Neural crest cell (in vitro differentiated cells): Measurements from ENCODE around the gene KRT77. TPM values are rescaled to one million over a fixed set of nuclear protein-coding genes. Genes with fewer than 3 reads are reported as not detected.

Experiments used
- DNase-seq: peaks from one replicate; pipeline ENCODE4 v3.0.0; 2021; ENCODE audit warnings: low read depth, mixed read lengths, low spot score
- H3K27ac Mint-ChIP-seq: one replicate; pipeline ENCODE4 v1.8.0; 2021; ENCODE audit warnings: mild to moderate bottlenecking, mixed read lengths; ENCODE audit not compliant: unreplicated experiment
- H3K27me3 Mint-ChIP-seq: 2 replicates; pipeline ENCODE4 v1.8.0; 2021; ENCODE audit warnings: low read depth, mild to moderate bottlenecking, mixed read lengths
- H3K36me3 Mint-ChIP-seq: 2 replicates; pipeline ENCODE4 v1.8.0; 2021; ENCODE audit warnings: low read depth, mild to moderate bottlenecking, mixed read lengths
- H3K4me1 Mint-ChIP-seq: 2 replicates; pipeline ENCODE4 v1.8.0; 2021; ENCODE audit warnings: mixed read lengths
- H3K4me3 Mint-ChIP-seq: one replicate; pipeline ENCODE4 v1.8.0; 2021; ENCODE audit warnings: mild to moderate bottlenecking, mixed read lengths
- H3K9me3 Mint-ChIP-seq: 2 replicates; pipeline ENCODE4 v1.8.0; 2021; ENCODE audit warnings: mixed read lengths
- CTCF ChIP-seq: fragments of 200-600 bp; sonication (generic); conservative IDR thresholded peaks from 2 replicates; pipeline ENCODE4 v1.5.0; 2021; ENCODE audit warnings: antibody characterized with exemption, mild to moderate bottlenecking
- total RNA-seq: library from RNA; stranded (reverse); gene quantifications from 2 replicates; pipeline ENCODE4 v1.2.1, GENCODE V29; 2021

The KRT77 gene
- total RNA-seq, 1 donor from 2014 or later = not detected

- Mint-ChIP-seq H3K4me1 (peaks cover 9% of the 10 kb centered on the region), H3K36me3 (no peaks in the 10 kb centered on the region), H3K27me3 (peaks cover 31% of the 10 kb centered on the region), H3K9me3 (no peaks in the 10 kb centered on the region), H3K27ac (no peak overlapping the region), H3K4me3 (no peak overlapping the region)
- TF ChIP-seq CTCF = no peak
- DNase-seq = no peak
Measured at GRCh38 chr12:52646613-52647012, 56.7 kb downstream of the KRT77 start.

GRCh38 chr12:52645982-52646381 is 57.3 kb downstream of the KRT77 start:
- Mint-ChIP-seq H3K9me3 (no peaks in the 10 kb centered on the region), H3K36me3 (no peaks in the 10 kb centered on the region), H3K4me3 (no peak overlapping the region), H3K4me1 (peaks cover 9% of the 10 kb centered on the region), H3K27me3 (peaks cover 37% of the 10 kb centered on the region), H3K27ac (no peak overlapping the region)
- TF ChIP-seq CTCF = no peak
- DNase-seq = no peak

- Mint-ChIP-seq H3K27ac (no peak overlapping the region), H3K36me3 (no peaks in the 10 kb centered on the region), H3K9me3 (no peaks in the 10 kb centered on the region)
Measured at GRCh38 chr12:52645120-52645761, 58.1 kb downstream of the KRT77 start.

GRCh38 chr12:52644078-52644415 is 59.3 kb downstream of the KRT77 start:
- H3K27me3 Mint-ChIP-seq = peaks cover 49% of the 10 kb centered on the region

More at GRCh38 chr12:52645120-52645761, 58.1 kb downstream of the KRT77 start:
- peaks cover 42% of the 10 kb centered on the region for H3K27me3 Mint-ChIP-seq
- no peak for TF ChIP-seq CTCF
- no peak for DNase-seq
- H3K4me3 Mint-ChIP-seq = no peak overlapping the region
- peaks cover 9% of the 10 kb centered on the region for H3K4me1 Mint-ChIP-seq

GRCh38 chr12:52643233-52644077 is 59.9 kb downstream of the KRT77 start:
- DNase-seq = no peak
- Mint-ChIP-seq H3K36me3 (no peaks in the 10 kb centered on the region), H3K27ac (no peak overlapping the region), H3K4me3 (no peak overlapping the region), H3K9me3 (no peaks in the 10 kb centered on the region), H3K4me1 (no peaks in the 10 kb centered on the region), H3K27me3 (peaks cover 53% of the 10 kb centered on the region)
- no peak for TF ChIP-seq CTCF

More at GRCh38 chr12:52644078-52644415, 59.3 kb downstream of the KRT77 start:
- no peak overlapping the region for H3K4me3 Mint-ChIP-seq
- H3K9me3 Mint-ChIP-seq = no peaks in the 10 kb centered on the region
- DNase-seq = no peak
- no peak for TF ChIP-seq CTCF
- H3K36me3 Mint-ChIP-seq = no peaks in the 10 kb centered on the region
- no peaks in the 10 kb centered on the region for H3K4me1 Mint-ChIP-seq
- no peak overlapping the region for H3K27ac Mint-ChIP-seq
